K562 (cell line): ENCODE results near the gene LRP1.

Experiments
- CEBPZ ChIP-seq: fragments of 150-350 bp; IDR thresholded peaks from 2 replicates; pipeline ENCODE4 v1.6.1; 2014; ENCODE audit warnings: low read depth, mild to moderate bottlenecking, low read length, borderline replicate concordance
- CTCF ChIP-seq, 3 experiments: IDR thresholded peaks in 2 of 3; conservative IDR thresholded peaks in 1 of 3; 2 replicates each; pipeline ENCODE4 v1.5.1; 2011 to 2012; ENCODE audit warnings: low read length in 3 of 3, mild to moderate bottlenecking in 3 of 3, control low read depth in 2 of 3, improper control_type of control experiment in 1 of 3, inconsistent platforms in 1 of 3, low read depth in 1 of 3, mixed read lengths in 1 of 3, moderate library complexity in 1 of 3; ENCODE audit not compliant: insufficient read depth in 2 of 3
- ELF1 ChIP-seq: fragments of 200-800 bp; sonication (Bioruptor generic); IDR thresholded peaks from 2 replicates; pipeline ENCODE4 v1.6.1; 2016; ENCODE audit warnings: missing genetic modification characterization, missing compliant biosample characterization
- FOXM1 ChIP-seq, 2 experiments: fragments of 450-650 bp in 1 of 2; sonication (generic) in 1 of 2; formaldehyde crosslinking in 1 of 2; IDR thresholded peaks; 2 replicates each; pipeline versions ENCODE4 v1.6.1 to v1.9.0; 2017 to 2022; ENCODE audit warnings: low read depth in 2 of 2, mild to moderate bottlenecking in 2 of 2, missing genetic modification reagents in 1 of 2, moderate library complexity in 1 of 2
- GTF2F1 ChIP-seq: IDR thresholded peaks from 2 replicates; pipeline ENCODE4 v1.6.1; 2011; ENCODE audit warnings: low read depth, low read length, improper control_type of control experiment
- MLX ChIP-seq, 2 experiments: fragments of 450-650 bp in 1 of 2; sonication (generic) in 1 of 2; formaldehyde crosslinking; conservative IDR thresholded peaks; 2 replicates each; pipeline versions ENCODE4 v1.4.0 to v1.8.1; 2020 to 2022; ENCODE audit warnings: mild to moderate bottlenecking in 1 of 2, missing genetic modification reagents in 1 of 2
- WHSC1 ChIP-seq: IDR thresholded peaks from one replicate; pipeline ENCODE4 v1.6.1; 2012; ENCODE audit warnings: low read length, control low read depth, inconsistent platforms
- ZNF707 ChIP-seq: fragments of 250-450 bp; sonication (Bioruptor Pico); conservative IDR thresholded peaks from 2 replicates; pipeline ENCODE4 v1.8.0; 2022; ENCODE audit warnings: inconsistent platforms, mild to moderate bottlenecking, moderate library complexity
- TF ChIP-seq, protein P1 (sequence below), 2 experiments: fragments of 450-650 bp in 1 of 2; IDR thresholded peaks; 2 replicates each; pipeline ENCODE4 v1.6.1; 2011 to 2017; ENCODE audit warnings: low read depth in 2 of 2, antibody characterized with exemption in 1 of 2, borderline replicate concordance in 1 of 2, low read length in 1 of 2, mild to moderate bottlenecking in 1 of 2, mixed read lengths in 1 of 2; ENCODE audit not compliant: control insufficient read depth in 1 of 2

DNA sequence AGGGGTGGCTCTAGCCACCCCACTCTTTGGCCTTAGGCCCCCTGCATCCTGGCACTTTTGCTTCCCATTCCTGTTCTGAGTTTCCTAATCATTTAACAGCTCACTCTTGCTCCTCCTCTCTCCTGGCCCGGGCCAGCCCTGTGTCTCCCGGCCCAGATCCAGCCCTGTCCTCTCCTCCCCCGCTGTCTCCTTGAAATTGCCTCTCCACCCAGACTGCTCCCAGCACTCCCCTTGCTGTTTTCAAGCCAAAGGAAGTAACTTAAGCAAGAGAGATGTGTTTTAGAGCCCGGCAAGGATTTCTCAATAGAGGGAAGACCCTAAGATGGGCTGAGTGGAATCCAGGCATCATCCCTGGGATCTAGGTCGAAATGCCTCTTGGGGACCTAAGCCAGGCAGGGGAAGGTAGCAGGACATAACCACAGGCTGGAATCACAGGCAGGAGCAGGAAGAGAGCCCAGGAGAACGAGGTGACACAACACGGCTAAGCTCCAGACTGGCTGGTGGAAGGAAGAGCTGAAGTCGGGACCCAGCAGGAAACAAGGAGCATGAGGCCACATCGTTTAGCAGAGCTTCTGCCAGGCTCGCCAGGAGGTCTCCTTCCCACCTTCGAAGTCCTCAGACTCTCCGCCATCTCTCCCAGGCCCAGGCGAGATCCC is 21.1 kb downstream of the LRP1 start:
- TF ChIP-seq CEBPZ (no peak), CTCF (IDR thresholded peaks at IDR 0.05 in 2 of 3, conservative IDR thresholded peaks at IDR 0.05 in 1 of 3; ENCODE audit: insufficient read depth in 2 of 3, low read depth in 1 of 3, low read length in 3 of 3) (no peak), MLX (CRISPR knock-in tag; conservative IDR thresholded peaks at IDR 0.05) (no peak), WHSC1 (no peak), GTF2F1 (no peak), ELF1 (tag) (no peak), ZNF707 (CRISPR knock-in tag) (no peak), FOXM1 (IDR thresholded peaks at IDR 0.05; ENCODE audit: low read depth) (no peak), FOXM1 (CRISPR knock-in tag; IDR thresholded peaks at IDR 0.05; ENCODE audit: low read depth) (no peak)
- TF ChIP-seq, protein P1, sequence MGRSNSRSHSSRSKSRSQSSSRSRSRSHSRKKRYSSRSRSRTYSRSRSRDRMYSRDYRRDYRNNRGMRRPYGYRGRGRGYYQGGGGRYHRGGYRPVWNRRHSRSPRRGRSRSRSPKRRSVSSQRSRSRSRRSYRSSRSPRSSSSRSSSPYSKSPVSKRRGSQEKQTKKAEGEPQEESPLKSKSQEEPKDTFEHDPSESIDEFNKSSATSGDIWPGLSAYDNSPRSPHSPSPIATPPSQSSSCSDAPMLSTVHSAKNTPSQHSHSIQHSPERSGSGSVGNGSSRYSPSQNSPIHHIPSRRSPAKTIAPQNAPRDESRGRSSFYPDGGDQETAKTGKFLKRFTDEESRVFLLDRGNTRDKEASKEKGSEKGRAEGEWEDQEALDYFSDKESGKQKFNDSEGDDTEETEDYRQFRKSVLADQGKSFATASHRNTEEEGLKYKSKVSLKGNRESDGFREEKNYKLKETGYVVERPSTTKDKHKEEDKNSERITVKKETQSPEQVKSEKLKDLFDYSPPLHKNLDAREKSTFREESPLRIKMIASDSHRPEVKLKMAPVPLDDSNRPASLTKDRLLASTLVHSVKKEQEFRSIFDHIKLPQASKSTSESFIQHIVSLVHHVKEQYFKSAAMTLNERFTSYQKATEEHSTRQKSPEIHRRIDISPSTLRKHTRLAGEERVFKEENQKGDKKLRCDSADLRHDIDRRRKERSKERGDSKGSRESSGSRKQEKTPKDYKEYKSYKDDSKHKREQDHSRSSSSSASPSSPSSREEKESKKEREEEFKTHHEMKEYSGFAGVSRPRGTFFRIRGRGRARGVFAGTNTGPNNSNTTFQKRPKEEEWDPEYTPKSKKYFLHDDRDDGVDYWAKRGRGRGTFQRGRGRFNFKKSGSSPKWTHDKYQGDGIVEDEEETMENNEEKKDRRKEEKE (IDR thresholded peaks at IDR 0.05; ENCODE audit: borderline replicate concordance in 1 of 2, control insufficient read depth in 1 of 2, low read depth in 2 of 2, low read length in 1 of 2) = no peak
